Trophoblast cell (in vitro differentiated cells and primary cell): ENCODE measurements around the gene GNB2.

Experiments used
- DNase-seq, 2 donors: peaks; one replicate each; pipeline ENCODE4 v3.0.0-alpha.2; 2016
- H2AFZ ChIP-seq: 2 replicates; pipeline ENCODE4 v1.6.1; 2013; ENCODE audit warnings: low read length, moderate library complexity, mild to moderate bottlenecking; ENCODE audit not compliant: insufficient read depth, poor library complexity
- H2AK5ac ChIP-seq: 2 replicates; pipeline ENCODE4 v1.6.1; 2013; ENCODE audit warnings: mild to moderate bottlenecking, low read length
- H2BK120ac ChIP-seq: 2 replicates; pipeline ENCODE4 v1.6.1; 2013; ENCODE audit warnings: low read length, mild to moderate bottlenecking, moderate library complexity; ENCODE audit not compliant: insufficient read depth, poor library complexity
- H2BK12ac ChIP-seq: 2 replicates; pipeline ENCODE4 v1.6.1; 2013; ENCODE audit warnings: mild to moderate bottlenecking, low read length, moderate library complexity
- H2BK5ac ChIP-seq: 2 replicates; pipeline ENCODE4 v1.6.1; 2013; ENCODE audit warnings: low read length, low read depth, moderate library complexity, mild to moderate bottlenecking; ENCODE audit not compliant: poor library complexity
- H3K14ac ChIP-seq: 2 replicates; pipeline ENCODE4 v1.6.1; 2013; ENCODE audit warnings: mild to moderate bottlenecking, low read length
- H3K18ac ChIP-seq: 2 replicates; pipeline ENCODE4 v1.6.1; 2013; ENCODE audit warnings: mild to moderate bottlenecking, low read length
- H3K23ac ChIP-seq: 2 replicates; pipeline ENCODE4 v1.6.1; 2013; ENCODE audit warnings: low read length
- H3K27ac ChIP-seq: 2 replicates; pipeline ENCODE4 v1.5.1; 2013; ENCODE audit warnings: low read depth, mild to moderate bottlenecking, inconsistent platforms, low read length, moderate library complexity
- H3K27me3 ChIP-seq: 2 replicates; pipeline ENCODE4 v1.6.1; 2013; ENCODE audit warnings: inconsistent platforms, mild to moderate bottlenecking, low read length, moderate library complexity; ENCODE audit not compliant: insufficient read depth
- H3K36me3 ChIP-seq, 2 experiments: 1 replicate in 1 of 2; 2 replicates in 1 of 2; pipeline ENCODE4 v1.6.1; 2013; ENCODE audit warnings: low read length in 2 of 2, mild to moderate bottlenecking in 2 of 2, moderate library complexity in 1 of 2; ENCODE audit not compliant: insufficient read depth in 2 of 2, control insufficient read depth in 1 of 2
- H3K4ac ChIP-seq: 2 replicates; pipeline ENCODE4 v1.6.1; 2013; ENCODE audit warnings: low read depth, mild to moderate bottlenecking, low read length, moderate library complexity
- H3K4me1 ChIP-seq, 2 experiments: 1 replicate in 1 of 2; 2 replicates in 1 of 2; pipeline ENCODE4 v1.6.1; 2013; ENCODE audit warnings: low read length in 2 of 2, mild to moderate bottlenecking in 2 of 2, moderate library complexity in 1 of 2; ENCODE audit not compliant: insufficient read depth in 2 of 2, control insufficient read depth in 1 of 2
- H3K4me2 ChIP-seq: 2 replicates; pipeline ENCODE4 v1.6.1; 2013; ENCODE audit warnings: inconsistent platforms, mild to moderate bottlenecking, low read length, moderate library complexity
- H3K4me3 ChIP-seq: 2 replicates; pipeline ENCODE4 v1.5.1; 2013; ENCODE audit warnings: mild to moderate bottlenecking, low read depth, low read length, inconsistent platforms
- H3K79me1 ChIP-seq: one replicate; pipeline ENCODE4 v1.6.1; 2013; ENCODE audit warnings: low read length
- H3K79me2 ChIP-seq: 2 replicates; pipeline ENCODE4 v1.6.1; 2013; ENCODE audit warnings: low read length, mild to moderate bottlenecking; ENCODE audit not compliant: control insufficient read depth, insufficient read depth, poor library complexity
- H3K9ac ChIP-seq: 2 replicates; pipeline ENCODE4 v1.6.1; 2013; ENCODE audit warnings: mild to moderate bottlenecking, low read length
- H3K9me3 ChIP-seq: 2 replicates; pipeline ENCODE4 v1.6.1; 2013; ENCODE audit warnings: low read depth, mild to moderate bottlenecking, control low read depth, inconsistent platforms, low read length; ENCODE audit not compliant: insufficient read depth
- H4K12ac ChIP-seq: 2 replicates; pipeline ENCODE4 v1.6.1; 2013; ENCODE audit warnings: low read depth, mild to moderate bottlenecking, low read length, moderate library complexity
- H4K8ac ChIP-seq: 2 replicates; pipeline ENCODE4 v1.6.1; 2013; ENCODE audit warnings: low read depth, mild to moderate bottlenecking, low read length, moderate library complexity
- H4K91ac ChIP-seq: one replicate; pipeline ENCODE4 v1.6.1; 2013; ENCODE audit warnings: low read depth, mild to moderate bottlenecking, low read length, moderate library complexity
- WGBS: extraction: QIAGEN DNeasy Blood & Tissue Kit; methylation state at CpG from one replicate; pipeline ENCODE4 v1.1.7; 2013; ENCODE audit warnings: missing lambda C conversion rate; ENCODE audit not compliant: insufficient read length, insufficient coverage; ENCODE audit errors: extremely low coverage; 5-methylcytosine and 5-hydroxymethylcytosine counted together

Gene GNB2

DNA sequence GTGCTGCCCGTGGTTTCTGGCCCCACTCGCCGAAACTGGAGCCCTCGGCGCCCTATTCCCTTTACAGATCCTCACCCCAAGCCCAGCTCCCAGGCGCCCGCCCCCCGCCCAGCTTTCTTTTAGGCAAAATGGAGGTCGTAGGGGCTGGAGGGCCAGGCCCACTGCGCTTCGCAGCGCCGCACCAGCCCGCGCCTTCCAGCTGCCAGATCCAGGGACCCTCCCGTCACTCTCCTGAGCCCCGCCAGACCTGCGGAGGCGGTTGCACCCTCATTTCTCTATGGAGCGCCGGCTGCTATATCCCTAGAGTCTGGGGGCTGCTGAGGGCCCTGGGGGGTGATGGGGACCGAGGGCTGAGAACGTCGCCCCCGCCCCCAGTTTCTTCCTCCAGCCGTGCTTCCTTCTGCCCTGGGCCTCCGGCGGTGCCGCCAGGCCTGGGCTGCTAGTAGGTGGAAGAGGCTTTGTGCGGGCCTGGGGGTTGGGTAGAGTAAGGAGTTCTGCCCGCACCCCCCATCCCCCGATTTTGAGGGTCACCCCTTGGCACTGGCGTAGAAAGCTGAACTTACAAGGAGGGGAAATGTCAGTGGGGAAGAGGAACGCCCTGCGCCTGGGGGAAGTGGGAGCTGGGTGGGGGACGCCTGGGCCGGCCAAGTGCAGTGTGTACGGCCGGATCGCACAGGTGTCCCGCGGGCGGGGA lies 1.0 kb downstream of the GNB2 start:
- Histone ChIP-seq H3K4me1 (peaks cover 0 to 4% of the 10 kb centered on the region in 2 experiments), H3K79me1 (peaks cover 17% of the 10 kb centered on the region), H3K9me3 (no peaks in the 10 kb centered on the region), H3K27me3 (no peaks in the 10 kb centered on the region), H3K14ac (peak overlapping the region; percentile 99), H3K27ac (peak overlapping the region; percentile 27), H2AK5ac (peak overlapping the region; percentile 96), H4K8ac (peak overlapping the region; percentile 90), H3K4me3 (peak overlapping the region; percentile 97), H3K9ac (peak overlapping the region; percentile 93), H4K12ac (peak overlapping the region; percentile 58), H2BK120ac (peak overlapping the region; percentile 84), H3K18ac (peak overlapping the region; percentile 91), H4K91ac (peak overlapping the region; percentile 95), H2BK5ac (peak overlapping the region; percentile 86), H3K79me2 (peaks cover 20% of the 10 kb centered on the region), H3K36me3 (peaks cover 31 to 33% of the 10 kb centered on the region in 2 experiments), H3K4me2 (peak overlapping the region; percentile 94), H2BK12ac (no peak overlapping the region), H3K23ac (no peak overlapping the region), H3K4ac (peak overlapping the region; percentile 99), H2AFZ (peak overlapping the region; percentile 23)
- WGBS: no CpG with 5 or more reads among the region's 43 CpGs
- peak in 1 of 2 donors; percentile 20 for DNase-seq

DNA sequence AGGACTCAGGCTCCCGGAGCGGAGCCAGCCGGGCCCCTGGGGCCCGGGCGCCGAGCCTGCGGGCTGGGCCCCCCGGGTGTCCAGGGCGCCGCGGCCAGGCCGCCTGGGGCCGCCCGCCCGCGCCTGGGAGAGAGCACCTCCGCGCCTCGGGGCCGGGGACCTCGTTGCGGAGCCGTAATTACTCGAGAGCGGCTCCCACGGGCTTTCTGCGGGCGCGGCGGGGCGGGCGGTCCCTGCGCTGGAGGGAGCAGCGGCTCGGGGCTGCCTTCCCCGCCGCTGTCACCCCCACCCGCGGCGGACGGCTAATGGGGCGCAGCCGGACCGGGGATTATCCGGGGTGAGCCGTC lies 1.5 kb downstream of the GNB2 start:
- H3K9ac ChIP-seq: peak overlapping the region; percentile 93
- H3K79me2 ChIP-seq: peaks cover 20% of the 10 kb centered on the region
- H3K36me3 ChIP-seq: peaks cover 36 to 37% of the 10 kb centered on the region in 2 experiments
- H3K27ac ChIP-seq: peak overlapping the region; percentile 27
- no peaks in the 10 kb centered on the region for H3K27me3 ChIP-seq
- H3K4ac ChIP-seq: peak overlapping the region; percentile 99
- H2BK120ac ChIP-seq: no peak overlapping the region
- no peak overlapping the region for H2BK5ac ChIP-seq
- peak overlapping the region; percentile 97 for H3K4me3 ChIP-seq
- H3K18ac ChIP-seq: no peak overlapping the region
- no peak overlapping the region for H2AFZ ChIP-seq
- H3K4me1 ChIP-seq: peaks cover 0 to 4% of the 10 kb centered on the region in 2 experiments
- peaks cover 17% of the 10 kb centered on the region for H3K79me1 ChIP-seq
- H4K12ac ChIP-seq: no peak overlapping the region
- WGBS: no CpG with 5 or more reads among the region's 46 CpGs
- H4K8ac ChIP-seq: no peak overlapping the region
- no peaks in the 10 kb centered on the region for H3K9me3 ChIP-seq
- no peak overlapping the region for H2BK12ac ChIP-seq
- peak overlapping the region; percentile 99 for H3K14ac ChIP-seq
- DNase-seq: peak in 1 of 2 donors; percentile 57
- H4K91ac ChIP-seq: peak overlapping the region; percentile 95
- H3K23ac ChIP-seq: no peak overlapping the region
- H3K4me2 ChIP-seq: peak overlapping the region; percentile 94
- H2AK5ac ChIP-seq: no peak overlapping the region

DNA sequence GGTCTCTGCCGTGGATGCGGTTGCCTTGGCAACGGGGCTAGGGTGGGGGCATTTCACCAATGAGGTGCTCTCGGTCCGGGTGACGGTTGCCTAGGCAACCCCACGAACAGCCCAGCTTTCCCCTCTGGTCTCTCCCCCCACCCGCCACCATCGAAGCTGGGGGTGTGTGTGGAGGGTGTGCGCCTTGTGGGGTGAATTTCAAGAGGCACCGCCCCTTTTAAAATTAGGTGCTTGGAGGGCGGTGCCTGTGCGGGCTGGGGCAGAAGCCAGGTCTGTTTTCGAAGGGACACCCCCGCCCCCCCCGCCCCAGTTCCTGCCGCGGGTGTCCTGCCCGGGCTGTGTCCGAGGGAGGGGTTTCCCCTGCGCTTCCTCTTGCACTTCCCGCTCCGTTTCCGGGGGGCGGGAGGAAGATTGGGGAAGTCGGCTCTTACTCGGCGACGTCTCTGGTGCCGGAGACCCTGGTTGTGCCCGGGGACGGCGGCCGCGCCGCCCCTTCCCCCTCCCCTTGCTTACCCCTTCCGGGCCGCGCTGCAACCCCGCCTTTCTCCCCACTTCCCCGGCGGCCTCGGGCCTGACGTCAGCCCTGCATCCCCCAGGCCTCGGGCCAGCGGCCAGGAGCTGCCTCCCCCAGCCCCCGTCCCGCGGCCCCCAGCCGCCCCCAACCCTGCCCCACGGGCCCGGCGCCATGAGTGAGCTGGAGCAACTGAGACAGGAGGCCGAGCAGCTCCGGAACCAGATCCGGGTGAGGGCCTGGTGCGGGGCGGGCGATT lies 2.2 kb downstream of the GNB2 start:
- peak overlapping the region; percentile 25 for H3K4ac ChIP-seq
- peaks cover 20% of the 10 kb centered on the region for H3K79me2 ChIP-seq
- H2BK5ac ChIP-seq: no peak overlapping the region
- peak overlapping the region; percentile 66 for H2AK5ac ChIP-seq
- H4K12ac ChIP-seq: peak overlapping the region; percentile 40
- H3K9me3 ChIP-seq: no peaks in the 10 kb centered on the region
- H2BK12ac ChIP-seq: no peak overlapping the region
- peak overlapping the region; percentile 97 for H3K4me3 ChIP-seq
- WGBS: no CpG with 5 or more reads among the region's 59 CpGs
- no peak overlapping the region for H3K14ac ChIP-seq
- no peak overlapping the region for H3K23ac ChIP-seq
- peak overlapping the region; percentile 94 for H3K4me2 ChIP-seq
- H3K79me1 ChIP-seq: peaks cover 17% of the 10 kb centered on the region
- H2BK120ac ChIP-seq: no peak overlapping the region
- no peak overlapping the region for H3K27ac ChIP-seq
- H4K91ac ChIP-seq: no peak overlapping the region
- H3K4me1 ChIP-seq: peaks cover 0 to 4% of the 10 kb centered on the region in 2 experiments
- peak overlapping the region; percentile 35 for H3K18ac ChIP-seq
- H2AFZ ChIP-seq: no peak overlapping the region
- peak overlapping the region; percentile 50 for H4K8ac ChIP-seq
- H3K27me3 ChIP-seq: no peaks in the 10 kb centered on the region
- peak overlapping the region; percentile 68 for H3K9ac ChIP-seq
- H3K36me3 ChIP-seq: peaks cover 43 to 44% of the 10 kb centered on the region in 2 experiments
- DNase-seq: peak in 1 of 2 donors; percentile 30

DNA sequence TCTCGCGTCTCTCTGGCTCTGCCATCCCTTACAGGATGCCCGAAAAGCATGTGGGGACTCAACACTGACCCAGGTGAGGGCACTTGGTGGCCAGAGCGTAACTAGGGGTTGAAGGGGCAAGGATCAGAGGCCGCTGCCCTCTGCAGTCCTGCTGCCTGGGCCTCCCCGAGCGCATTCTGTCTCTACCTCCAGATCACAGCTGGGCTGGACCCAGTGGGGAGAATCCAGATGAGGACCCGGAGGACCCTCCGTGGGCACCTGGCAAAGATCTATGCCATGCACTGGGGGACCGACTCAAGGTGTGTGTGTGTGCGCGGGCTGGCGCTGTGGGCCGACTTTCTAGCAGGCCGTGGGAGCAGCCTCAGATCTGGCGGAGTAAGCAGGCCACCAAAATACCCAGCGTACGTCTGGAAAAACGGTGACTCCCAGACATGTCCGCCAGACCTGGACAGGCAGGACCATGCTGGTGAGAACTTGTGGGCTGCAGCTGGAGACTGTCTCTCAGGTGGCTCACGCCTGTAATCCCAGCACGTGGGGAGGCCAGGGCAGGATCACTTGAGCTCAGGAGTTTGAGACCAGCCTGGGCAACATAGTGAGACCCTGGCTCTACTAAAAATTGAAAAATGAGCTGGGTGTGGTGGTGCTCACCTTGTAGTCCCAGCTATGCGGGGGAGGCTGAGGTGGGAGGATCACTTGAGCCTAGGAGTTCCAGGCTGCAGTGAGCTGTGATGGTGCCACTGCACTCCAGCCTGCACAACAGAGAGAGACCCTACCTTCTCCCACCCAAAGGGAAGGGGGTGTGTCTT lies 3.2 kb downstream of the GNB2 start:
- Histone ChIP-seq H4K8ac (no peak overlapping the region), H2BK5ac (no peak overlapping the region), H3K14ac (no peak overlapping the region), H3K79me1 (peaks cover 17% of the 10 kb centered on the region), H2BK120ac (no peak overlapping the region), H4K12ac (no peak overlapping the region), H3K79me2 (peaks cover 20% of the 10 kb centered on the region), H3K4me1 (peaks cover 0 to 4% of the 10 kb centered on the region in 2 experiments), H3K4me2 (peak overlapping the region; percentile 26), H3K4ac (no peak overlapping the region), H3K36me3 (peaks cover 50 to 51% of the 10 kb centered on the region in 2 experiments), H2BK12ac (no peak overlapping the region), H3K23ac (no peak overlapping the region), H3K9ac (peak overlapping the region; percentile 41), H2AFZ (no peak overlapping the region), H3K27ac (no peak overlapping the region), H4K91ac (no peak overlapping the region), H3K9me3 (no peaks in the 10 kb centered on the region), H3K18ac (no peak overlapping the region), H3K27me3 (no peaks in the 10 kb centered on the region), H3K4me3 (no peak overlapping the region), H2AK5ac (no peak overlapping the region)
- no CpG with 5 or more reads among the region's 23 CpGs for WGBS
- no peak for DNase-seq
